HG03442 (cell line): ENCODE results near the gene KDM6A.
"Not testable (repeated sequence)": the region's sequence is repeated elsewhere in the genome, so short reads cannot be mapped to it uniquely, and the experiment has no call there.

Experiments used
- ATAC-seq: cut with Tn5 transposase; IDR thresholded peaks from one replicate; pipeline ENCODE4 v1.9.1; 2021; ENCODE audit warnings: mild to moderate bottlenecking, moderate library complexity; ENCODE audit not compliant: unreplicated experiment

The KDM6A gene

DNA sequence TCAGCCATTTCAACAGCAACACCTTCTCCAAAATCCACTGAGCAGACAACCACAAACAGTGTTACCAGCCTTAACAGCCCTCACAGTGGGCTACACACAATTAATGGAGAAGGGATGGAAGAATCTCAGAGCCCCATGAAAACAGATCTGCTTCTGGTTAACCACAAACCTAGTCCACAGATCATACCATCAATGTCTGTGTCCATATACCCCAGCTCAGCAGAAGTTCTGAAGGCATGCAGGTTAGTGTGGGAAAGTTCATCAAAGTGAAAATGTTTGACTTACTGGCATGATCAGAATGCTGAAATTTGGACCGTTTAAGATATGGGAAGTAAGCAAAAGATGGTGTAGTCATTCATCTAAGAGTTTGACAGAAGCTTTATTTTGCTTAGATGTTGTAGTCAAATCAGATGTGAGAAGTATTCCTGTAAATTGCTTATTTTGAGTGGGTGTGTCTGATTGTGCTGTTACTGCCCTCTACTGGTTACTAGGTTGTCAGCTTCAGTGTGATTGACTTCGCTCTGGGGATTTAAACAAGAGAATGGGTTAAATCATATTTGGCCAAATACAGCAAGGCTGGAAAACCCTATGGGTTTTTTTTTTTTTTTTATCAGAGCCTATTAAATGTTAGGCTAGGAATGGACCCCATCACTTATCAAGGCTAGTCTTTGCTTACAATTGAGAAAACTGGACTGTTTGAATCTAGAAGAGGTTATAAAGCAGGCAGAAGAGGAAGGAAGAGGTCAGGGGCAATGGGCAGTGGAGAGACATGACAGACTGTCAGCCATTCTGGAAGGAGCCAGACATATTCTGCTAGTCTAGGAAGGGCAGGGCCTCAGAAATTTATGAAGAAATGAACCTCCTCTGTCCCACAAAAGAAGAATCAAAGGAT is 197.4 kb downstream of the KDM6A start:
- ATAC-seq, result no peak

DNA sequence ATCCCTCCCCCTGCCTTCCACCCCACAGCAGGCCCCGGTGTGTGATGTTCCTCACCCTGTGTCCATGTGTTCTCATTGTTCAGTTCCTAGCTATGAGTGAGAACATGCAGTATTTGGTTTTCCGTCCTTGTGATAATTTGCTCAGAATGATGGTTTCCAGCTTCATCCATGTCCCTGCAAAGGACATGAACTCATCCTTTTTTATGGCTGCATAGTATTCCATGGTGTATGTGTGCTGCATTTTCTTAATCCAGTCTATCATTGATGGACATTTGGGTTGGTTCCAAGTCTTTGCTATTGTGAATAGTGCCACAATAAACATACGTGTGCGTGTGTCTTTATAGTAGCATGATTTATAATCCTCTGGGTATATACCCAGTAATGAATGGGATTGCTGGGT is 200.0 kb downstream of the KDM6A start:
- not testable (repeated sequence) for ATAC-seq

DNA sequence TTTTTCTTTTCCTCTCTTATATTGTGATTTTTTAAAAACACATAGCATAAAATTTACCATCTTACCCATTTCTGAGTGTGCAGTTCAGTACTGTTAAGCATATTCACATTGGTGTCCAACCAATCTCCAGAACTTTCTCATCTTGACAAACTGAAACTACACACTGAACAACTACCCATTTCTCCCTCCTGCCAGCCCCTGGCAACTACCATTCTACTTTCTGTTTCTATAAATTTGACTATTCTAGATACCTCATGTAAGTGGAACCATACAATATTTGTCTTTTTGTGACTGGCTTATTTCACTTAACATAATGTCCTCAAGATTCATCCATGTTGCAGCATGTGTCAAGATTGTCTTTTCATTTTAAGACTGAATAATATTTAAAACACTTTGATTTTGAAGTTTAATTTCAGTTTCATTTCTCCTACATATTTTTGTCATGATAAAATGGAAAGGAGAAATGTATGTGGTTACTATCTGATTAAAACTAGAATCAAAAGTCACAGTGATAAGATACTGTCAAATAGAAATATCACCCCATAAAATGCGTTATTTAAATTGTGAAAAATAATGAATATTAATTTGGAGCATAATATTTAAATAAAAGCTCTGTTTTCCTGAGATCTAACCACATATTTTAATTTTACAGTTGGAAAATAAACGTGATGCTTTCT is 204.9 kb downstream of the KDM6A start:
- ATAC-seq, result no peak

DNA sequence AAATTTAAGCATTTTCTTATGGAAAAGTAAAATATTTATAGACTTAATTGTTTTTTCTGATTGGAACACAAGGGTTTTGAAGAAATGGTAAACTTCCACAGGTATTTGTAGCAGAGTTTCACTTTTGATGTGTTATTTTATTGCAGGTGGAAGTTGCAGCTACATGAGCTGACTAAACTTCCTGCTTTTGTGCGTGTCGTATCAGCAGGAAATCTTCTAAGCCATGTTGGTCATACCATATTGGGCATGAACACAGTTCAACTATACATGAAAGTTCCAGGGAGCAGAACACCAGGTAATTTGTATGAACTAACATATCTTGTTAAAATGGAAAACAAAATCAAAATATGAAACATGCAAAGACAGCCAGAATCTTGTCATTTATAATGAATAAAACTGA is 210.3 kb downstream of the KDM6A start:
- no peak for ATAC-seq

DNA sequence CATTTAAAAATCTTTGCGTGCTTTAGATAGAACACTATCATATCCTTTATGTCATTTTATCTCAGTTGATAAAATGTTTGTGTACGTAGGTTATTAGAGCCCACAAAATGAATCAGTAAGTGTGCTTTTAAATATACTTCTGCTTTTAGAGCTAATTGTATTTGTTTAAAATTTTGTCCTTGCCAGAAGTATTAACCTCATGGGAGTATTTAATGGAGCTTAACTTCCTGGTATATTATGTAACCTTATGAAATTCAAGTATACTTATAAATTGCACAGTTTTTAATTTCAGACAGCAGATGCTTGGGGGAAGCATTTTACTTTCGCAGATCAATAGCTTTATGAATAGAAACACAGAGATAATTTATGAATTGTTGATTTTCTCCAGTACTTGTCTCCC is 237.5 kb downstream of the KDM6A start:
- ATAC-seq, result no peak

DNA sequence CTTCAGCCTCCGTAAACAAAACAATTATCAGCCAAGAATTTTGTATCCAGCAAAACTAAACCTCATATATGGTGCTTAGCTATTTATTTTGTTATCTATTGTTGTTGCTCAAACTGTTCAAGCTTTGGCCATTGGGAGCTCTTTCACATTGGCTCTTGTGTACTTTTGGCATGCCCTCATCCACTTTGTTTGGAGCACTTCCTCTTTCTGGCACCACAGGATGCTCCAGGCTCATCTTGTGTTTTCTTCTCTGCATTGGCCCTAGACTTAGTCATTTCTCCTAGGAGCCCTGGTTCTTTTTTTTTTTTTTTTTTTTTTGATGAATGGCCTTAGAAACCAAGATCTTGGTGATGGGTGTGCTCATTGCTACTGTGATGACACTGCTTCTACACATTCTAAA is 253.2 kb downstream of the KDM6A start:
- no peak for ATAC-seq

DNA sequence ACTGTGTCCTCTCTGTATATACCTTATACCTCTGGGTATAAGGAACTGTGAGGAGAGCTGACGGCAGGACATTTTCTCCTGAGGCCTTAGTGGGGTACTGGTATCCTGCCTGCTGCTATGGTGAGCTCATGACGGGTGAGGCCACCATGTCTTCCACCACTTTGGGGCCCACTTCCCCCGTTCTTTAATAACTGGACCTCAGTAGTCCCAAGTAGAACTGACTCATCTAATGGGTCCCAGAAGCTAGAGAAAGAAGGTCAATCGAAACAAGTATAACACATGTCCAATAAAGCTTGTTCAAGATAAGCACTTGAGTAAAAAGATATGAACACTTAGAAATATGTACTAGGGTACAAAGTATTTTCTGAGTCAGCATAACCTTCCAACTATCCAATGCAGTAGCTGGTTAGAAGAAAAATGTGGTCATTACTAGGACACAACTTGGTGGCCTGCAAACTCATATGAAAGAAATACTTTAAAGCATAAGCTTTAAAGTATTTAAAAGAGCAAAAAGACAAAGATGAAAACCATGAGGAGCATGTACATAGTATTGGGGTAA is 256.0 kb downstream of the KDM6A start:
- ATAC-seq, result no peak

DNA sequence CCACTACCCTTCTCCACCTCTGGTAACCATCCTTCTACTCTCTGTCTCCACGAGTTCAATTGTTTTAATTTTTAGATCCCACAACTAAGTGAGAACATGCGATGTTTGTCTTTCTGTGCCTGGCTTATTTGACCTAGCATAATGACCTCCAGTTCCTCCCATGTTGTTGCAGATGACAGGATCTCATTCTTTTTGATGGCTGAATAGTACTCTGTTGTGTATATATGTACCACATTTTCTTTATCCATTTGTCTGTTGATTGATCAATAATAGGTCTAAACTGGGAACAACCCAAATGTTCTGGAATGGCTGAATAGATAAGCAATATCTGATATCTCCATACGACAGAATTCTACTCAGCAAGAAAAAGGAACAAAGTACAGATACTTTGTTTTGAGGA is 260.5 kb downstream of the KDM6A start:
- ATAC-seq, result no peak

DNA sequence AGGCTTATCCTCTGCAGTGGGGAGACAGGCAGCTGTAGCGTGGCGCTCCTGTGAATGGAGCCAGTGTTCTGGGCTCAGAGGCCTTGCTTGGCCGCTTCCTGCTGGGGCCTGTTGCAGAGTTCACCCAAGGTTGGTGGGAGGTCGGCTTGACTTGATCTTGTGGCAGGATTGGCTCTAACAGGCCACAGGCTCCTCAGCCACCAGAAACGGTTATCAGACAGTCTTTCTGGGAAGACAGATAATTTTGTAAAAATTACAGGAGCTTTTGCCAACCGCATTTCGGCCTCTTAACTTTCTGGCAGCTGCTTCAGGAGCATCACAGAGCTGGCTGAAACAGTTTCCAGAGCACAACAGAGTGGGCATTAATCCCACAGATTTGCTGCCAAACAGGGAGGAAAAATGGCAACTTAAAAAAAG is 261.3 kb downstream of the KDM6A start:
- ATAC-seq, result no peak

DNA sequence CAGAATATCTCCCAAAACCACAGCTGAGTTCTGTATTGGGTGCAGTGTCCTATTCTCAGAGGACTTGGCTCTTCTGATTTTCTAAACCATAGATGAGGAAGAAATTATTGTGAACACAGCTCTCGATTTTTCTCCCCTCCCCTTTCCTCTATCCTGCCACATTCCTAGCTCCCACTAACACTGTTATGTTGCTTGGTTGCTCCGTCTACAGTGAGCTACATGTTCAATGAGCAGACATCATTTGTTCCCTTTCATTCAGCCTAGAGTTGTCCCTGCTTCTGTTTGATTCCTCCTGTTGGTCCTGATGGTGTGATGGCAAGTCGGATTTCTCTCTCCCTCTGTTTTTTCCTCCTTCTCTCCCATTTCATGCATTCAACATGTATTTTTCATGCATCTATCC is 261.8 kb downstream of the KDM6A start:
- ATAC-seq, result no peak

DNA sequence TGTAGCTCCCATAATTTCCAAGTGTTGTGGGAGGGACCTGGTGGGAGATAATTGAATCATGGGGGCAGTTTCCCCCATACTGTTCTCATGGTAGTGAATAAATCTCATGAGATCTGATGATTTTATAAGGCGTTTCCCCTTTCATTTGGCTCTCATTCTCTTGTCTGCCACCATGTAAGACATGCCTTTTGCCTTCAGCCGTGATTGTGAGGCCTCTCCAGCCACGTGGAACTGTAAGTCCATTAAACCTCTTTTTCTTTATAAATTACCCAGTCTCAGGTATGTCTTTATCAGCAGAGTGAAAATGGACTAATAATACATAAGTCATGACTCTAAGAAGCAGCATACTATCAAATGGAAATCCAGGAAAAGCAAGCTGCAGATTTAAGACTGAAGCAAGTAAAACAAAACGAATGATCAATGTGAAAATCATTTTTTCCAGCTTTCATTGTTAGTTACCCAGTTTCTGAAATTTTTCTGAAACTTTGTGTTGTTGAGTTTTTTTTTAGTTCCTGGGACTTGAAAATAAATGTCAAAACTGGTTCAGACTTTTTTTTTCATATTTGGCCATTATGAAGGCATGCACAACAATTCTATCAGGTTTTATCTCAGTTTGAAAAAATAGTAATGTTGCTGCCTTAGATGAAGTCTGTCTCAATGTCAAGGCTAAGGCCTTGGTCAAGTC is 262.5 kb downstream of the KDM6A start:
- ATAC-seq, result not testable (repeated sequence)

DNA sequence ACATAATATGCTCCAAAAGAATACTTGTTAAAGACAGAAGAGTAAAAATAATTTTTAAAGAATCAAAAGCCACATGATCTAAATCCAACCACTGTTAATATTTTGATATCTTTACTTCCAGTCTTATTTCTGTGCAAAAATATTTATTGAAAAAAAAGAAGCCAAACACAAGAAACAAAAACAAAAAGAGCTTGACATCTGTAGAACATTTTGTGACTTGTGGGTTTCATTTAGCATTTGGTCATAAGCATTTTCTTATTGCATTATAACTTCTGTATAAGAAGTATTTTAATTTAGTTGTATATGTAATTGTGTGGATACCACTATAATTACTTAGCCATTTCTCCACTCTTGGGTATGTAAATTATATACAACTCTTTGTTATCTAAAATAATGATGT is 264.5 kb downstream of the KDM6A start:
- no peak for ATAC-seq

DNA sequence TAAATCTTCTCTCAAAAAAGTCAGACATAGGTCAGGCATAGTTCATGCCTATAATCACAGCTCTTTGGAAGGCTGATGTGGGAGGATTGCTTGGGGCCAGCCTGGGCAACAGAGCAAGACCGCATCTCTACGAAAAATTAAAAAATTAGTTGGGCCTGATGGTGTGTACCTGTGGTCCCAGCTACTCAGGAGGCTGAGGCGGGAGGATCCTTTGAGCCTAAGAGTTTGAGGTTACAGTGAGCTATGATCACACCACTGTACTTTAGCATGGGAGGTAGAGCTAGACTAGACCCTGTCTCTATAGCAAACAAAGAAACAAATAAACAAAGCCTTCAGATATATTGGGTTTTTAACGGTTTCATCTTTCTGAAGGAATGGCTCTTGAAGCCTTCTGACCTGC is 265.5 kb downstream of the KDM6A start:
- no peak for ATAC-seq

DNA sequence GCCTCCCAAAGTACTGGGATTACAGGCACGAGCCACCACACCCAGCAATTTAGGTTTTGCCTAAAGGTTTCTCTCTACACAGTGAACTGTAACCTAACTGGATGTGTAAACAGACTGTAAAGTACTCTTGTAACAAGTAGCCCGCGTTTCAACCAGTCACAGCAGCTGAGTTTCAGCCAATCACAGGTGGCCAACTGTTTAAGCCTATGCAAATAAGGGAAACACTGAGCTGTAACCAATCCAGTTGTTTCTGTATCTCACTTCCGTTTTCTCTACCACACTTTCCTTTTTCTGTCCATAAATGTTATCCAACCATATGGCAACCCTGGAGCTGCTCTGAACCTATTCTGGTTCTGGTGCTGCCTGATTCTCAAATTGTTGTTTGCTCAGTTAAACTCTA is 267.8 kb downstream of the KDM6A start:
- no peak for ATAC-seq

DNA sequence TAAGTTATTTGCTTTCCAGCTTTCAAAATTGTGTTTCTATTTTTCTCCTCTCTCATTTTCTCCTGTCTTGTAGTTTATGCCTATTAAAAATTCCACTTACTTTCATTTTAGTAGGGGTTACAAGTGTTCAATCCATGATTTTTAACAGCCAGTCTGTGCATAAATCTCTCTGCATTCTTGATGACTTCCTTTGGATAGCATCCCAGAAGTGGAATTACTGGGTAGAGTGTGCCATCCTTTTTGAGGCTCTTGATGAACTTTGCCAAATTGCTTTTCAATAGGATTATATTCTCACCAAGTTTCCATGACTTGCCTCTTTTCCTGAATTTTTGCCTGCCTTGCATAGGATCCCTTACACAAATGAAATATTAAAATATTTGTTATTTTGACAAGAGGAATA is 269.2 kb downstream of the KDM6A start:
- no peak for ATAC-seq

DNA sequence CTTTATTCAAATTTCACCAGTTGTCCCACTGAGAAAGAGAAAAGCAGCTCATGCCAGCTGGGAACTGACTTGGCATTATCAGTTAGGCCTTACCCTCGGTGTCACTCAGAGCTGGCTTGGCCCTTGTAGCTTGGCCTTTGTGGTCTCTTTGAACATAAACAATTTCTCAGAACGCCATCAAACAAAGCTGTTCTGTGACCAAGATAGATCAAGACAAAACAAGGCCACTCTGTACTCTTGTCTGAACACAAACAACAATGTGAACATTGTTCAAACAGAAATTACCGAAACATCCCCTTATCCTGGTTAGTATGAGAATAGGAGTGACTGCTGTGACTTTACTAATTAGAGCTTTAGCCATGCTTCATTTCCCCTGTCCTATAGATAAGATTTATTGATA is 270.5 kb downstream of the KDM6A start:
- no peak for ATAC-seq

DNA sequence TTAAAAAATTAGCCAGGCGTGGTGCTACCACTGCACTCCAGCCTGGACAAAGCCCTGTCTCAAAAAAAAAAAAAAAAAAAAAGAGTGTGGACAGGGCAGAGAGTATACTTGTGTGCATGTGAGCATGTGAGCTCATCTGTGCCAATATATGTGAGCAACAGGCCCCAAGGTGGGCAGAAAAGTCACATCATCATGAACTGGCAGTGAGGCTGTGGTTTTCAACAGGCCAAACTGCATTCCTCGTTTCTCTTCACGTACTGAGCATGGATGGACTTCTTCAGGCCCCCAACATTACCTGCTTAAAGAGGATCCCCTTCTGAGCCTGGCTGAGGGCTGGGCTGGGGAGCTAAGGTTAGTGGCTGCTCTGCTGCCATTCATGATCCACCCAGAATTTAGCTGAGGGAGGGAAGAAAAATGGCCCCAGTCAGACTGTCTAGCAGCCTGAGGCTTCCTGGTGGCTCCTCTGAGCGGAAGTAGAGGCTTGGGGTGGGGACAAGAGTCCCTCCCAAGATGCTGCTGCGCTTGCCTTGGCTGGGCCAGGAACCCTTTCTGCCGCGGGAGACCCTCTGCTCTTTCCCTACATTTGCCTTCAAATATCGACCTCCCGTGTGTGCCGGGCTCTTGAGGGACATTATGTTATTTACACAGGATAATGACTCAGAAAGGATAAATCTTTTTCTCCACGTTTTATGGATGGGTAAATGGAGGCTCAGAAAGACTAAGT is 272.7 kb downstream of the KDM6A start:
- ATAC-seq, result no peak

DNA sequence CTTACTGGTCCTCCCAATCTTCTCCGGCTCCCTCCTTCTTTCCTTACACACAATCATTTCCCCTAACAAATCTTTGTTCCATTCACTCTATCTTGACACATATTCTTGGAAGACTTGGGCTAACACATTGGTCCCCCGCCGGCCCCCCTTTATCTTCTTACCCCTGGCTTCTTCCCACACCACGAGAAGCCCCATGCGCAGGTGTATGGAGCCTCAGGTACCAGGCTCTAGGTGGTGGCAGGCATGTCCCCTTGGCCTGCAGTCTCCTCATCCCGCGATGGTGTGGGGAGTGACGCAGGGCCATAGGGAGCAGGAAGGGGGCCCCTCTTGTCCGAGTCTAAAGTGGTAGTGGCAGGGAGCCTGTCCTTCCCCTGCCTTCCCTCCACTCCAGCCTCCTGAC is 277.8 kb downstream of the KDM6A start:
- no peak for ATAC-seq

DNA sequence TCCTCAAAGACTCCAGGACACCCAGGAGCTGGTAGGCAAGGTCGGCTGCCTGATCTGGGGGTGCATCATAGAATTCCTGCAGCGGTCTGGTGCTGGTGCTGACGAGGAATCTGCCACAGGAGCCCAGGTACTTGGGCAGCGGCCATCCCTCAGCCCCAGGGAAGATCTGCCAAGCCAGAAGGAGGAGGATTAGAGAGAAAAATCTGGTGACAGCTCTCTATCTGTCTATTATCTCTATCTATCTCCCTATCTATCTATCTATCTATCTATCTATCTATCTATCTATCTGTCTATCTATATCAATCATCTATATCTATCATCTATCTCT is 281.0 kb downstream of the KDM6A start:
- no peak for ATAC-seq

DNA sequence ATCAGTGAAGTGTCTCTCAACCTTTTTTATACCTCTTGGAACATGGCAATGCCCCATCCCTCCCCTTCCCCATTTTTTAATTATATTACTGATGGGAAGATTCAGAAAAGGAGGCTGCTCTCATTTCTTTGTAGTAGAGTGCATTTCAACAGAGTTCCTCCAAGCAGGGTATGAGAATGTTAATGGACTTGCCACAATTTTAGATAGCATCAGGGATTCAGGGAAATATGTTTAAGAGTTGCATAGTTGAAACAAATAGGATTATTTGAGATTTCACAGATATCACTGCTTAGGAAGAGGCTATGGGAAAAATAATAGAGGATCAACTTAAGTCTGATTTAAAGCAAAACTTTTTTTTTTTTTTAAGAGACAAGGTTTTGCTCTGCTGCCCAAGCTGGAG is 281.5 kb downstream of the KDM6A start:
- ATAC-seq, result no peak

DNA sequence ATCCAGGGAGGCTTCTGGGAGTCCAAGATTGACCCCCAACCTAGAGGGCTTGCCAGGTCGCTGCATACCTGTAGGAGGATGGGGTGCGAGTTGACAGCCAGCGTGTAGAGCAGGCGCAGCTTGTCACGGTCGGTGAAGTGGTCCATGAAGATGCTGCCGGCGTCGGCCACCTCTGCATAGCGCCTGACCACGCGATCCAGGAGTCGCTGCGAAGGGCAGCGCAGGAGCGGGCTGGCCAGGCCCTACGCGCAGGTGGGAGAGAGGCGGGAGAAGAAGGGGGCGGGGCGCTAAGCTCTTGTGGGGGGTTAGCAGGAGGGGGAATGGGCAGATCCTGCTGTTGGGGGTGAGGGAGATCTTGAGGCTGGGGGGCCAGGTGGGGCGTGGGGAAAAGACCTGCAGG is 284.7 kb downstream of the KDM6A start:
- ATAC-seq, result no peak
